Hepatocyte (in vitro differentiated cells): ENCODE results near the gene ZNF774.

Experiments used
- EZH2 ChIP-seq: fragments of 200-600 bp; sonication (generic); IDR thresholded peaks from 2 replicates; pipeline ENCODE4 v1.6.1; 2016; ENCODE audit warnings: antibody characterized with exemption, mild to moderate bottlenecking, borderline replicate concordance
- EZH2phosphoT487 ChIP-seq: fragments of 200-600 bp; sonication (generic); IDR thresholded peaks from one replicate; pipeline ENCODE4 v1.6.1; 2018; ENCODE audit warnings: antibody characterized with exemption, mild to moderate bottlenecking, low read depth, moderate library complexity; ENCODE audit not compliant: unreplicated experiment, severe bottlenecking
- TF ChIP-seq, protein P1 (sequence below): fragments of 200-600 bp; sonication (generic); IDR thresholded peaks from 2 replicates; pipeline ENCODE4 v1.5.1; 2016; ENCODE audit warnings: antibody characterized with exemption, mild to moderate bottlenecking; ENCODE audit not compliant: poor library complexity

- TF ChIP-seq, protein P1, sequence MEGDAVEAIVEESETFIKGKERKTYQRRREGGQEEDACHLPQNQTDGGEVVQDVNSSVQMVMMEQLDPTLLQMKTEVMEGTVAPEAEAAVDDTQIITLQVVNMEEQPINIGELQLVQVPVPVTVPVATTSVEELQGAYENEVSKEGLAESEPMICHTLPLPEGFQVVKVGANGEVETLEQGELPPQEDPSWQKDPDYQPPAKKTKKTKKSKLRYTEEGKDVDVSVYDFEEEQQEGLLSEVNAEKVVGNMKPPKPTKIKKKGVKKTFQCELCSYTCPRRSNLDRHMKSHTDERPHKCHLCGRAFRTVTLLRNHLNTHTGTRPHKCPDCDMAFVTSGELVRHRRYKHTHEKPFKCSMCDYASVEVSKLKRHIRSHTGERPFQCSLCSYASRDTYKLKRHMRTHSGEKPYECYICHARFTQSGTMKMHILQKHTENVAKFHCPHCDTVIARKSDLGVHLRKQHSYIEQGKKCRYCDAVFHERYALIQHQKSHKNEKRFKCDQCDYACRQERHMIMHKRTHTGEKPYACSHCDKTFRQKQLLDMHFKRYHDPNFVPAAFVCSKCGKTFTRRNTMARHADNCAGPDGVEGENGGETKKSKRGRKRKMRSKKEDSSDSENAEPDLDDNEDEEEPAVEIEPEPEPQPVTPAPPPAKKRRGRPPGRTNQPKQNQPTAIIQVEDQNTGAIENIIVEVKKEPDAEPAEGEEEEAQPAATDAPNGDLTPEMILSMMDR: no peak
- TF ChIP-seq EZH2: no peak
- TF ChIP-seq EZH2phosphoT487: no peak
Observed at GRCh38 chr15:90360746-90361145, 8.7 kb downstream of the ZNF774 start.
